ENCODE data around the gene CHST14.

Gene CHST14

GRCh38 chr15:40470423-40471104 is at the start of gene CHST14:
TSS of gene CHST14 (plus strand) at chr15:40470984. CDS start at chr15:40471214, 230 bp downstream.
- peak; percentile 77 for DNase-seq (ENCODE audit: low spot score)

GRCh38 chr15:40421246-40422157 is 49.3 kb upstream of the CHST14 start:
- DNase-seq (ENCODE audit: low spot score) = peak; percentile 74

GRCh38 chr15:40424483-40425115 is 46.2 kb upstream of the CHST14 start:
- DNase-seq (ENCODE audit: low spot score) = no peak

GRCh38 chr15:40425681-40426080 is 45.1 kb upstream of the CHST14 start:
- no peak for DNase-seq (ENCODE audit: low spot score)

GRCh38 chr15:40427188-40427587 is 43.6 kb upstream of the CHST14 start:
- DNase-seq (ENCODE audit: low spot score) = no peak

GRCh38 chr15:40428185-40428584 is 42.6 kb upstream of the CHST14 start:
- no peak for DNase-seq (ENCODE audit: low spot score)

GRCh38 chr15:40429068-40429710 is 41.6 kb upstream of the CHST14 start:
- no peak for DNase-seq (ENCODE audit: low spot score)

GRCh38 chr15:40430271-40430805 is 40.4 kb upstream of the CHST14 start:
- DNase-seq (ENCODE audit: low spot score) = no peak

GRCh38 chr15:40435023-40435709 is 35.6 kb upstream of the CHST14 start:
- no peak for DNase-seq (ENCODE audit: low spot score)

- no peak for DNase-seq (ENCODE audit: low spot score)
Measured at GRCh38 chr15:40435710-40436089, 35.1 kb upstream of the CHST14 start.

- DNase-seq (ENCODE audit: low spot score) = peak; percentile 56
Measured at GRCh38 chr15:40436116-40436891, 34.5 kb upstream of the CHST14 start.

- no peak for DNase-seq (ENCODE audit: low spot score)
Measured at GRCh38 chr15:40436892-40437751, 33.7 kb upstream of the CHST14 start.

GRCh38 chr15:40437752-40438687 is 32.8 kb upstream of the CHST14 start:
- DNase-seq (ENCODE audit: low spot score) = no peak

- DNase-seq (ENCODE audit: low spot score) = no peak
Measured at GRCh38 chr15:40438712-40439111, 32.1 kb upstream of the CHST14 start.

- DNase-seq (ENCODE audit: low spot score) = no peak
Measured at GRCh38 chr15:40439461-40439959, 31.3 kb upstream of the CHST14 start.

- DNase-seq (ENCODE audit: low spot score) = peak; percentile 49
Measured at GRCh38 chr15:40439960-40440742, 30.6 kb upstream of the CHST14 start.
